Naive thymus-derived CD4-positive, alpha-beta T cell (primary cell): ENCODE data around the gene ARIH2. TPM values are rescaled to one million over a fixed set of nuclear protein-coding genes. Genes with fewer than 3 reads are reported as not detected.
A peak's percentile ranks its signal among the peaks of the same experiment; 100 is the strongest.

Experiments
- ATAC-seq: fragments of 150-1000 bp; cut with Tn5 transposase; 2 replicates; pipeline ENCODE4 v1.10.0; 2021; ENCODE audit warnings: mild to moderate bottlenecking, moderate library complexity
- CTCF ChIA-PET: fragments of 350-600 bp; sonication (Branson Sonifier 250); formaldehyde crosslinking; loops from one replicate; lab custom pipeline; 2021; ENCODE audit warnings: antibody characterized with exemption; lab: Charles Lee
- POLR2A ChIA-PET: fragments of 350-600 bp; sonication (Branson Sonifier 250); formaldehyde crosslinking; loops from one replicate; lab custom pipeline; 2021; ENCODE audit warnings: antibody characterized with exemption, inconsistent platforms; lab: Charles Lee
- DNase-seq, 9 donors: peaks; one replicate each; pipeline versions ENCODE4 v3.0.0 to v3.0.0-alpha.2; 2020 to 2022; ENCODE audit warnings: mixed read lengths in 1 of 9
- H3K27ac ChIP-seq: one replicate; pipeline ENCODE4 v1.7.0; 2013; ENCODE audit warnings: mild to moderate bottlenecking, low read depth, low read length, moderate library complexity
- H3K27me3 ChIP-seq, 2 donors: one replicate each; pipeline ENCODE4 v1.7.0; 2013; ENCODE audit warnings: low read length in 2 of 2, mild to moderate bottlenecking in 2 of 2, moderate library complexity in 2 of 2; ENCODE audit not compliant: control insufficient read depth in 2 of 2, insufficient read depth in 2 of 2
- H3K36me3 ChIP-seq, 3 experiments: 1 replicate in 2 of 3; 2 replicates in 1 of 3; pipeline ENCODE4 v1.7.0; 2013; ENCODE audit warnings: low read length in 3 of 3, mild to moderate bottlenecking in 3 of 3, moderate library complexity in 1 of 3; ENCODE audit not compliant: insufficient read depth in 3 of 3, control insufficient read depth in 2 of 3
- H3K4me1 ChIP-seq, 2 donors: one replicate each; pipeline ENCODE4 v1.7.0; 2013; ENCODE audit warnings: low read length in 2 of 2, mild to moderate bottlenecking in 2 of 2, moderate library complexity in 1 of 2; ENCODE audit not compliant: control insufficient read depth in 2 of 2, insufficient read depth in 2 of 2
- H3K4me3 ChIP-seq: 2 replicates; pipeline ENCODE4 v1.7.0; 2013; ENCODE audit warnings: mild to moderate bottlenecking, low read length
- H3K9me3 ChIP-seq, 3 experiments: 1 replicate in 2 of 3; 2 replicates in 1 of 3; pipeline ENCODE4 v1.7.0; 2013; ENCODE audit warnings: low read length in 3 of 3; ENCODE audit not compliant: control insufficient read depth in 2 of 3
- H3K27ac Mint-ChIP-seq, 9 donors: one replicate each; pipeline ENCODE4 v1.8.0; 2020 to 2022; ENCODE audit warnings: mixed read lengths in 9 of 9, mild to moderate bottlenecking in 8 of 9, moderate library complexity in 5 of 9, inconsistent platforms in 2 of 9
- H3K27me3 Mint-ChIP-seq, 5 donors: one replicate each; pipeline ENCODE4 v1.8.0; 2021 to 2022; ENCODE audit warnings: mixed read lengths in 5 of 5, mild to moderate bottlenecking in 1 of 5
- H3K36me3 Mint-ChIP-seq, 5 donors: one replicate each; pipeline ENCODE4 v1.8.0; 2020 to 2022; ENCODE audit warnings: mixed read lengths in 5 of 5, mild to moderate bottlenecking in 3 of 5, inconsistent platforms in 1 of 5
- H3K4me1 Mint-ChIP-seq, 7 donors: one replicate each; pipeline ENCODE4 v1.8.0; 2020 to 2022; ENCODE audit warnings: mixed read lengths in 7 of 7, mild to moderate bottlenecking in 3 of 7, inconsistent platforms in 1 of 7
- H3K4me3 Mint-ChIP-seq, 10 donors: one replicate each; pipeline ENCODE4 v1.8.0; 2020 to 2022; ENCODE audit warnings: mild to moderate bottlenecking in 10 of 10, mixed read lengths in 10 of 10, moderate library complexity in 6 of 10, inconsistent platforms in 2 of 10
- H3K9me3 Mint-ChIP-seq, 11 donors: one replicate each; pipeline ENCODE4 v1.8.0; 2020 to 2022; ENCODE audit warnings: mixed read lengths in 11 of 11, mild to moderate bottlenecking in 4 of 11, inconsistent platforms in 1 of 11, moderate library complexity in 1 of 11
- intact Hi-C, 2 donors: fragments of 100-400 bp; cut with micrococcal nuclease; formaldehyde crosslinking; loops; one replicate each; pipeline ENCODE4 v1.15.1; 2023
- polyA plus RNA-seq, 2 donors: library from polyadenylated mRNA; unstranded; fragments of 300-500 nt; fragmentation: Illumina TruSeq; gene quantifications; one replicate each; pipeline ENCODE4 v1.2.3, GENCODE V29; 2021
- total RNA-seq, 6 experiments: library from RNA in 5 of 6; stranded (reverse) in 5 of 6; gene quantifications; 1 replicate in 5 of 6; 2 replicates in 1 of 6; pipeline ENCODE4 v1.2.3 and lab custom pipeline; 2021 to 2026

ARIH2 gene
- total and polyA plus RNA-seq, 7 experiments from 2014 or later, result 103 to 189 (median 140) TPM

GRCh38 chr3:48983096-48983495 lies 64.5 kb downstream of the ARIH2 start:
- ATAC-seq, result no peak
- H3K36me3 Mint-ChIP-seq, result peaks cover 5 to 35% (median 12%) of the 10 kb centered on the region in 5 donors
- H3K9me3 Mint-ChIP-seq, result no peaks in the 10 kb centered on the region
- peaks cover 3 to 18% (median 6%) of the 10 kb centered on the region in 7 donors for H3K4me1 Mint-ChIP-seq
- Histone ChIP-seq H3K27me3 (no peaks in the 10 kb centered on the region), H3K4me3 (no peak overlapping the region), H3K4me1 (peaks cover 5 to 6% of the 10 kb centered on the region in 2 donors), H3K9me3 (no peaks in the 10 kb centered on the region), H3K36me3 (peaks cover 13 to 70% (median 26%) of the 10 kb centered on the region in 3 experiments), H3K27ac (no peak overlapping the region)
- CTCF ChIA-PET, result interaction anchor here (0.6 kb wide), 1 partner anchor 476 kb away, joined by 3 read pairs; no protein-coding TSS in a partner anchor
- H3K27ac Mint-ChIP-seq, result peak overlapping the region in 4 of 9 donors; percentile 39 to 70 (median 54)
- no peaks in the 10 kb centered on the region for H3K27me3 Mint-ChIP-seq
- DNase-seq, result no peak
- intact Hi-C loops, result no loop called here
- POLR2A ChIA-PET, result interaction anchor here (1.4 kb wide), 1 partner anchor 43 kb away, joined by 4 read pairs; no protein-coding TSS in a partner anchor
- no peak overlapping the region for H3K4me3 Mint-ChIP-seq

DNA sequence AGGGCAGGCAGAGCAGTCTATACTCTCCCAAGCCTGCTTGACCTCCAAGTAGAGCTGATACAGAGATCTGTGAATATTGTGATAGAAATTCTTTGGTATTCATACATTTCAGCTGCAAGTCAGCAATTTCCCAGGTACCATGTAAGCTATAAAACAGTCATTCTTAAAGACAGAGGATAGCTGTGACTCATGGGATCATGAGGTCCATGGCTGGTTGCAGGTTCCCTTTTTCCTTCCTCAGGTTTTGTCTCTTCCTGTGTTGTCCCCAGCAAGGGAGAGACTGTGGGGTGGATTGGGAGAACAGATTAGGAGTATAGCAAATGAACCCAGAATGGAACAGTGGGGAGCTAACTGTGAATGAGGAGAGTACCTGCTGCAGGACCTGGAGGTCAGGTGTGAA lies 66.0 kb downstream of the ARIH2 start:
- Histone ChIP-seq H3K4me1 (peaks cover 12% of the 10 kb centered on the region in 2 donors), H3K27ac (no peak overlapping the region), H3K27me3 (no peaks in the 10 kb centered on the region), H3K4me3 (no peak overlapping the region), H3K36me3 (peaks cover 5 to 58% (median 19%) of the 10 kb centered on the region in 3 experiments), H3K9me3 (no peaks in the 10 kb centered on the region)
- ChIA-PET POLR2A (interaction anchor here (1.2 to 1.4 kb wide), 2 partner anchors 23 to 45 kb away, joined by 3 to 5 read pairs; partner anchors contain the start of genes IMPDH2 and WDR6), CTCF (interaction anchor here (0.6 to 1.8 kb wide), 4 partner anchors 11 to 310 kb away, joined by 3 to 6 read pairs (median 4); partner anchors contain the start of genes USP19 and WDR6)
- Mint-ChIP-seq H3K9me3 (no peaks in the 10 kb centered on the region), H3K27me3 (no peaks in the 10 kb centered on the region), H3K36me3 (peaks cover 0 to 29% (median 6%) of the 10 kb centered on the region in 5 donors), H3K4me1 (peaks cover 12 to 26% (median 16%) of the 10 kb centered on the region in 7 donors), H3K27ac (peak overlapping the region in 5 of 9 donors; percentile 17 to 63 (median 32)), H3K4me3 (no peak overlapping the region)
- DNase-seq, result no peak
- intact Hi-C loops, result loop anchor here (5.0 kb wide), 2 partner anchors 358 to 463 kb away; partner anchors contain the start of gene USP4 (in 1 of the 2)
- ATAC-seq, result no peak

GRCh38 chr3:48985831-48986376 lies 67.3 kb downstream of the ARIH2 start:
- ChIA-PET CTCF (interaction anchor here (0.8 to 6.4 kb wide), 4 partner anchors 29 to 171 kb away, joined by 3 to 64 read pairs (median 4); partner anchors contain the start of gene USP19), POLR2A (interaction anchor here (0.8 to 7.8 kb wide), 3 partner anchors 21 to 108 kb away, joined by 3 to 130 read pairs (median 17); partner anchors contain the start of genes QRICH1 and WDR6)
- intact Hi-C loops, result loop anchor here (5.0 kb wide), 2 partner anchors 356 to 461 kb away; partner anchors contain the start of gene USP4 (in 1 of the 2)
- Histone ChIP-seq H3K36me3 (peaks cover 0 to 50% (median 11%) of the 10 kb centered on the region in 3 experiments), H3K9me3 (no peaks in the 10 kb centered on the region), H3K4me1 (peaks cover 13 to 14% of the 10 kb centered on the region in 2 donors), H3K27ac (no peak overlapping the region), H3K27me3 (no peaks in the 10 kb centered on the region), H3K4me3 (no peak overlapping the region)
- Mint-ChIP-seq H3K27me3 (no peaks in the 10 kb centered on the region), H3K27ac (peak overlapping the region in 5 of 9 donors; percentile 32 to 82 (median 67)), H3K4me1 (peaks cover 14 to 29% (median 20%) of the 10 kb centered on the region in 7 donors), H3K4me3 (no peak overlapping the region), H3K9me3 (no peaks in the 10 kb centered on the region), H3K36me3 (peaks cover 0 to 22% (median 6%) of the 10 kb centered on the region in 5 donors)
- DNase-seq (no peak), ATAC-seq (no peak)

DNA sequence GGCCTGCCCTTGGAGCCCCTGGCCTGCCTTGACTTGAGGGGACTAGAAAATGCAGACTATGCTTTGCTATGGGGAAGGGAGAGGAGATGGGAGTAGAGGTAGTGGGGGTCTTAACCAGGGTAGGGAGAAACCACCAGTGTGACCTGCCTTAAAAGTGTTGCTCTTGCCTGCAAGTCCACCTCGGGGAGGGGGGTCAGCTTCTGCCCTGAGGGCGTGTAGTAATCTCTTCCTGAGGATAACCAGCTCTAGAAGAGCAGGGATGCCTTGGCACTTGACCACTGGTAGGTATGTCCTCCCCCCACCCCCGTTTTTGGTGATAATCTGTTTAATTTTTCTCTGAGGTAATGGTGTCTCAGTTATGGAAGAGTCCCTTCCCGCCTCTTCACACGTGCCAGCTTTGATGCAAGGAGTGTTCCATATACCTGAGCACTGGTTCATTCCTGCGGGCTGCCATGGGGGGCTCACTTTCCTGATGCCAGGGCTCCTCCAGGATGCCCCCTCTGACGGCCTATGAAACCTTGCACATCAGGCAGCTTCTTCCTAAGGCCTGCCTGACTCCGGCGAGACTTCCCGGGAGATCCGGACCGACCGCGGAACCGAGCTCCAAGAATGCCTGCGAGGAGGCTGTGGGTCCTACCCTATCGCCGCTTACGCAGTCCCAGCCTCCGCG lies 70.6 kb downstream of the ARIH2 start:
- Mint-ChIP-seq H3K27me3 (no peaks in the 10 kb centered on the region), H3K4me3 (peak overlapping the region; percentile 89 to 97 (median 91)), H3K27ac (peak overlapping the region; percentile 69 to 92 (median 88)), H3K9me3 (no peaks in the 10 kb centered on the region), H3K4me1 (peaks cover 26 to 51% (median 40%) of the 10 kb centered on the region in 7 donors), H3K36me3 (peaks cover 0 to 9% (median 0%) of the 10 kb centered on the region in 5 donors)
- H3K4me3 ChIP-seq, result peak overlapping the region; percentile 96
- ChIA-PET CTCF (interaction anchor here (0.7 to 6.4 kb wide), 11 partner anchors 14 to 350 kb away, joined by 3 to 64 read pairs (median 7); partner anchors contain the start of genes IMPDH2, NDUFAF3, QRICH1 and USP19), POLR2A (interaction anchor here (0.6 to 11.2 kb wide), 8 partner anchors 18 to 351 kb away, joined by 3 to 179 read pairs (median 12); partner anchors contain the start of genes DALRD3, IMPDH2, NDUFAF3 and QRICH1)
- H3K27ac ChIP-seq, result peak overlapping the region; percentile 82
- intact Hi-C loops, result loop anchor here (1.0 to 5.0 kb wide), 7 partner anchors 18 to 458 kb away; partner anchors contain the start of genes USP19 (in 1 of the 2), USP4 (in 1 of the 2) and WDR6 (in 1 of the 2)
- H3K36me3 ChIP-seq, result peaks cover 0 to 21% (median 0%) of the 10 kb centered on the region in 3 experiments
- H3K9me3 ChIP-seq, result no peaks in the 10 kb centered on the region
- H3K4me1 ChIP-seq, result peaks cover 24% of the 10 kb centered on the region in 2 donors
- no peak for DNase-seq
- ATAC-seq, result no peak
- H3K27me3 ChIP-seq, result no peaks in the 10 kb centered on the region

GRCh38 chr3:48989796-48990635 lies 71.4 kb downstream of the ARIH2 start, which contains the start of gene P4HTM:
Gene P4HTM (plus strand): TSS chr3:48990241. CDS start chr3:48990257, 16 bp downstream.
- Histone ChIP-seq H3K4me1 (peaks cover 24% of the 10 kb centered on the region in 2 donors), H3K27ac (peak within 1 kb of the TSS; percentile 82), H3K27me3 (no peaks in the 10 kb centered on the region), H3K9me3 (no peaks in the 10 kb centered on the region), H3K4me3 (peak within 1 kb of the TSS; percentile 96), H3K36me3 (peaks cover 0 to 14% (median 0%) of the 10 kb centered on the region in 3 experiments)
- ChIA-PET POLR2A (interaction anchor here (0.6 to 11.2 kb wide), 9 partner anchors 17 to 350 kb away, joined by 3 to 179 read pairs (median 6); partner anchors contain the start of genes DALRD3, IMPDH2, NDUFAF3 and QRICH1), CTCF (interaction anchor here (0.9 to 6.4 kb wide), 9 partner anchors 13 to 166 kb away, joined by 3 to 64 read pairs (median 7); partner anchors contain the start of genes IMPDH2, NDUFAF3, QRICH1 and USP19)
- DNase-seq (peak; percentile 36 to 83 (median 55)), ATAC-seq (peak; percentile 68)
- H3K9me3 Mint-ChIP-seq, result no peaks in the 10 kb centered on the region
- H3K27me3 Mint-ChIP-seq, result no peaks in the 10 kb centered on the region
- H3K36me3 Mint-ChIP-seq, result peaks cover 0 to 9% (median 0%) of the 10 kb centered on the region in 5 donors
- H3K4me1 Mint-ChIP-seq, result peaks cover 27 to 56% (median 42%) of the 10 kb centered on the region in 7 donors
- peak within 1 kb of the TSS; percentile 87 to 95 (median 90) for H3K27ac Mint-ChIP-seq
- intact Hi-C loops, result loop anchor here (1.0 to 5.0 kb wide), 8 partner anchors 17 to 457 kb away; partner anchors contain the start of genes WDR6 (in 2 of the 2), QRICH1 (in 1 of the 2), USP19 (in 1 of the 2) and USP4 (in 1 of the 2)
- H3K4me3 Mint-ChIP-seq, result peak within 1 kb of the TSS; percentile 89 to 97 (median 93)
